IPS-20b (cell line): Measurements from ENCODE around the gene WFIKKN1.

Experiments
- H3K27ac ChIP-seq: one replicate; pipeline ENCODE4 v1.5.1; 2013; ENCODE audit warnings: low read length
- H3K27me3 ChIP-seq: 2 replicates; pipeline ENCODE4 v1.6.1; 2013; ENCODE audit warnings: mild to moderate bottlenecking, low read length, inconsistent platforms; ENCODE audit not compliant: insufficient read depth
- H3K36me3 ChIP-seq: 2 replicates; pipeline ENCODE4 v1.6.1; 2013; ENCODE audit warnings: low read depth, mild to moderate bottlenecking, inconsistent platforms, low read length, moderate library complexity; ENCODE audit not compliant: insufficient read depth
- H3K4me1 ChIP-seq: 2 replicates; pipeline ENCODE4 v1.6.1; 2013; ENCODE audit warnings: mild to moderate bottlenecking, control low read depth, inconsistent platforms, low read length, moderate library complexity; ENCODE audit not compliant: insufficient read depth
- H3K4me3 ChIP-seq: 2 replicates; pipeline ENCODE4 v1.5.1; 2013; ENCODE audit warnings: mild to moderate bottlenecking, low read length, inconsistent platforms
- H3K9ac ChIP-seq: 2 replicates; pipeline ENCODE4 v1.6.1; 2013; ENCODE audit warnings: low read depth, mild to moderate bottlenecking, inconsistent platforms, low read length, moderate library complexity
- H3K9me3 ChIP-seq: 2 replicates; pipeline ENCODE4 v1.6.1; 2013; ENCODE audit warnings: mild to moderate bottlenecking, low read depth, low read length, inconsistent platforms; ENCODE audit not compliant: insufficient read depth

WFIKKN1 gene

DNA sequence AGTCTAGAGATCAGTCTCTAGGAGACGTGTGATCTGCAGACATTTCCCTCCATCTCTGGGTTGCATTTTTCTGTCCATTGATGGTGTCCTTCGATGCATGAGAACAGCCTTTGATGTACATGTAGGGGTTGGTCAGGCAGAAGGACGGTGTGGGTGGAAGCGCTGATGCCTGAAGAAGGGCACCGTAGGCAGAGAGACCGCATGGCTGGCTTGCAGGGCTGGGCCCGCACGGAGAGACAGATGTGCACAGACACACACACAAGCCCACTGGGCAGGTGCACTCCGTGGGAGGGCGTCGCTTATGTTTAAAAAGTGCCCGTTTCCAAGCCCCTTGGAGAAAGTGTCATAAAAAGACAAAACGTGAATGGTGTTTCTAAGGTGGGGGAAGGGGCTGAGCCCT lies 15.7 kb upstream of the WFIKKN1 start:
- H3K27ac ChIP-seq = no peak overlapping the region
- H3K4me1 ChIP-seq = no peaks in the 10 kb centered on the region
- H3K9me3 ChIP-seq = no peaks in the 10 kb centered on the region
- no peak overlapping the region for H3K4me3 ChIP-seq
- no peak overlapping the region for H3K9ac ChIP-seq
- no peaks in the 10 kb centered on the region for H3K36me3 ChIP-seq
- H3K27me3 ChIP-seq = no peaks in the 10 kb centered on the region

DNA sequence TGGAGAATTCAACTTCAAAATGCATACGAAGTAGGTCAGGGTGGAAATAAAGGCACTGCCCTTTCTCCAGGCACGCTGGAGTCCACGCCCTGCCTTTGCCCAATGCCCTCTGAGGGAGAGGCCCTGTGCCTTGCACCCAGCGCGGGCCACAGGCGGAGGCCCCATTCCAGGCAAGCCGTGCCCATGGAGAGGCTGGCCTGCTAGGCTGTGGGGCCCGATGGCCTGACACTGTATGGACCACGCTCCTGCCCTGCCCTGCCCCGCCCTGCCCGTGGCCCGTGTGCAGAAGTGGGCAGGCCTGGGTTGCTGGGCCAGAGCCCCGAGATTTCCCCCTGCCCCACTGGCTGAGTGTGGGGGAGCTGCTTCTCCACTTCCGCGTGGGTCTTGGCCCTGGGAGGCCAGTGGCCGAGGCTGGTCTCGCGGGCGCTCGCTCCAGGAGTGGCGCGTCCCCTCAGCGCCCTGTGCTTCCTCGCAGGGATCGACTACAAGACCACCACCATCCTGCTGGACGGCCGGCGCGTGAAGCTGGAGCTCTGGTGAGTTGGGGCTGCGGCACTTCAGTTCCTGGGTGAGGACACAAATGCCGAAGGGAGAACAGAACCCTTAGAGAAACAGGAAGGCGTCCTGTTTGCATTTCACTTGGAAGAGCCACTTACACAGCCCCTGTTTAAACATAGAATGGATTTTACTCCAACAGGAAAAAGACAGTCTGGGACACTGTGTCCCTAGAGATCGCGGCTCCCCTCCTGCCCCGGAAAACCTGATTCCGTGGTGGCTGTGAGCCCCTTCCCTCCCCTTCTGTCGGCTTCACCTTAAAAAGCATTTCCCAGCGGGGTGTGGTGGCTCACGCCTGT lies 13.8 kb upstream of the WFIKKN1 start:
- no peaks in the 10 kb centered on the region for H3K27me3 ChIP-seq
- no peaks in the 10 kb centered on the region for H3K4me1 ChIP-seq
- H3K9me3 ChIP-seq = no peaks in the 10 kb centered on the region
- no peak overlapping the region for H3K27ac ChIP-seq
- no peak overlapping the region for H3K9ac ChIP-seq
- no peak overlapping the region for H3K4me3 ChIP-seq
- H3K36me3 ChIP-seq = no peaks in the 10 kb centered on the region

DNA sequence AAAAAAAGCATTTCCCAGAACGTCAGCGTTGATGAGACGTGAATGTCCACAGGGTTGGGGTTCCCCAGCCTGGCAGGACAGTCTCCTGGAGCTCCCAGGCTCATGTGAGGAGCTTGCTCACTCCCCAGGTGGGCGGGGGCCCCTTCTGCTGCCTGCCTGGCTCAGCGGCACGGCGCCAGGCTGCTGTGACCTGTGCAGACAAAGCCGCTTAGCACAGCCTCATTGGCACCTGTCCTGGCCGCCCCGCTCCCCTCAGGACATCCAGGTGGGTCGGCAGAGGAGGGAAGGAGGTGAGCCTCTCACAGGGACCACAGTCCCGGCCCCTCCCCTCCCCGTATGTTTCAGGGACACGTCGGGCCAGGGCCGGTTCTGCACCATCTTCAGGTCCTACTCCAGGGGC lies 12.9 kb upstream of the WFIKKN1 start:
- Histone ChIP-seq H3K36me3 (no peaks in the 10 kb centered on the region), H3K4me3 (no peak overlapping the region), H3K27ac (no peak overlapping the region), H3K27me3 (no peaks in the 10 kb centered on the region), H3K9ac (no peak overlapping the region), H3K4me1 (no peaks in the 10 kb centered on the region), H3K9me3 (no peaks in the 10 kb centered on the region)

DNA sequence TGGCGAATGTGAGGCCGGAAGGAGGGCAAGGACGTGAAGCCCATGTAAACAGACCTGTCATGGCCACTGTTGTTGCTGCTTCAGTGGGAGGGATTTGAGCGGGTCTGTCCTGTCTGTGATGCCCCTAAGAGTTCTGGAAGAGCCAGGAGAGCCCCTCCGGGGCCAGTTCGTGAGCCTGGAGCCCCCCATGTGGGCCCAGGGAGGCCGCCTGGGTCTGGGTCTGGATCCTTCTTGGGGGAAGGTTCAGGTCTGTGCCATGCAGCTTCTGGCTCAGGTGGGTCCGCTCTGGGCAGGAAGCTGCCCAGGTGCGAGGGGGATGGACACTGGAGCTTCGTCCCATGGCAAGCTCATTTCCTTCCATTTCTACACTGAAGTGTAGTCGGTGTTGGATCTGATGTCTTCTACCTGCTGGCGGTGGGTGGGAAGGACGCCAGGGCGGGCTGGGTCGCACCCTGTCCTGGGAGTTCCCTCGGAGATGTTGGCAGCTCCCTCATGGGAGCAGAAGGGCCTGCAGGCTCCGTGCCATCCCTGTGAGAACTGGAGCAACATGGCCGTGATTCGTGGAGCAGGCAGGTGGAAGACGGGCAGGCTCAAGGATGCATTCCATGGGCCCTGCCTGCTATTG lies 11.2 kb upstream of the WFIKKN1 start:
- H3K4me1 ChIP-seq = no peaks in the 10 kb centered on the region
- H3K9me3 ChIP-seq = no peaks in the 10 kb centered on the region
- no peak overlapping the region for H3K9ac ChIP-seq
- no peak overlapping the region for H3K27ac ChIP-seq
- no peak overlapping the region for H3K4me3 ChIP-seq
- H3K27me3 ChIP-seq = no peaks in the 10 kb centered on the region
- H3K36me3 ChIP-seq = no peaks in the 10 kb centered on the region

DNA sequence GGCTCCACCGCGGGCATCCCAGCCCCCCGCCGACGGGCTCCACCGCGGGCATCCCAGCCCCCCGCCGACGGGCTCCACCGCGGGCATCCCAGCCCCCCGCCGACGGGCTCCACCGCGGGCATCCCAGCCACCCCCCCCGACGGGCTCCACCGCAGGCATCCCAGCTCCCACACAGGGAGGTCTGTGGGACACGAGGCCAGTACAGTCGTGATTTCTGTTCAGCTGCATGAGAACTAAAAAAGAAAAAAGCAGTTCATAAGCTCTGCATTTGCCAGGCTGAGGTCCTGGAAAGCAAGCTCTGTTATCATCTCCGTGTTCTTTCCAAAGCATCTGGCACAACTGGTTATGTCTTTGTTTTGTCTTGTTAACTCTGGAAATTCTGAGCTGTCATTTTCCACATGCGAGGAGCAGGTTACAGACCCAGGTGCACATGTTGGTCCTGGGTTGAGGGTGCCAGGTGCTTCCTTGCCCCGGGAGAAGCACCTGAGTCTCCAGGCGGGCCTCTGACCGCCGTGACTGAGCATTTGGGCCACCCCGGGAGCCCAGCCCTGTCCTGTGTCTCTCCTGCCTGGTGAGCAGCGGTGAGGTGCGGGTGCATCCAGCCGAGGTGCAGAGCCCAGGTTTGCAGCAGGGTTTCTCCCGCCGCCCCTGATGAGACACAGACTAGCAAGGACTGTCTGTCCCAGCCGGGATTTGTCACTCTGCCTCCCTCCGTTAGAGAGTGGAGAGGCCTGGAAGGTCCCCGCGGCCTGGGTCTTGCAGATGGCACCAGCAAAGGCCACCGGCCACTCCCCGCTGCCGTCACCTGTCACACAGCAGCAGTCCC lies 9.9 kb upstream of the WFIKKN1 start:
- H3K9me3 ChIP-seq = no peaks in the 10 kb centered on the region
- no peaks in the 10 kb centered on the region for H3K36me3 ChIP-seq
- no peaks in the 10 kb centered on the region for H3K27me3 ChIP-seq
- H3K4me1 ChIP-seq = no peaks in the 10 kb centered on the region
- no peak overlapping the region for H3K4me3 ChIP-seq
- no peak overlapping the region for H3K27ac ChIP-seq
- no peak overlapping the region; the same call in 1 of the 2 replicates for H3K9ac ChIP-seq

DNA sequence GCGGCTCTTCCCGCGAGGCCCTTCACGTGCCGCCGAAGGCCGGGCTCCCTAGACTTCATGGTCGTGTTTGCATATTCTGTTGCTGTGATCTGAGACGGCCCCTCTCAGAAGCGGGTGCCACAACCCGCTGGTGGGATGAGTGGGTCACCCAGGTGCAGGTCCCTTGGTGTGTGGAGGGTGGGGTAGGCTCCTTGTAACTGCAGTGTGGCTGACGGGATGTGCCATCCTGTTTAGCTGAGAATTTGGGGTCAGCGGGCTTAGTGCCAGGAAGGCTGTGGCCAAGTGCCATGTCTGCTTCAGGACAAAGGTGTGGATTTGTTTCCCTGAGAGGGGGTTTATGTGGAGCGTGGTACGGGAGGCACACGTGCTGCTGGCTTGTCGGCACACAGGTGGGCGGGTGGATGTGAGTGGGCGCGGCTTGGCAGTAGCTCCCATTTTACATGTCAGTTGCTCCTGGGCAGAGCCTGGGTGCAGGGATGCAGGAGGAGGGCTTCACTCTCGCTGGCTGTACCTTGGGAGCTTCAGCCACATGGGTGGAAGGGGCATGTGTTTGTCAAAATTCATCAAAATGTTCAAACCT lies 9.2 kb upstream of the WFIKKN1 start:
- Histone ChIP-seq H3K9ac (no peak overlapping the region), H3K27me3 (no peaks in the 10 kb centered on the region), H3K9me3 (no peaks in the 10 kb centered on the region), H3K4me3 (no peak overlapping the region), H3K4me1 (no peaks in the 10 kb centered on the region), H3K27ac (no peak overlapping the region), H3K36me3 (no peaks in the 10 kb centered on the region; the same call in 1 of the 2 replicates)

DNA sequence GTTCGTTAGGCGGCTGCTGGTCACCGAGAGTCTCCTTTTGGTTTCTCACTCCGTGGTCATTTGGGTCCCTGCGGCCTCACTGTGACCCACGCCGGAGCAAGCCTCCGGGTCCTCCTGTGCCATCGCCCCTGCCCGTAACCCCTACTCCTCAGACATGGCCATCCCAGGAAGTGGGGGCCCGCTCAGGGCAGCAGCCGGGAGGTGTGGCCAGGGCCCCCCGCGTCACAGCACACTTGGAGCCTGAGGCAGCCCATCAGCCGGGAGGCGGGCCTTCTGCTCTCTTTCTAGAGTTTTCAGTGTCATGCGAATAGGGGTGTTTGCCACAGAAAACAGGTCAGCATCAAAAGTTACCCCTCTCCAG lies 7.9 kb upstream of the WFIKKN1 start:
- Histone ChIP-seq H3K27ac (no peak overlapping the region), H3K9ac (no peak overlapping the region), H3K36me3 (no peaks in the 10 kb centered on the region; the same call in 1 of the 2 replicates), H3K4me1 (no peaks in the 10 kb centered on the region), H3K27me3 (no peaks in the 10 kb centered on the region), H3K4me3 (no peak overlapping the region), H3K9me3 (no peaks in the 10 kb centered on the region)

DNA sequence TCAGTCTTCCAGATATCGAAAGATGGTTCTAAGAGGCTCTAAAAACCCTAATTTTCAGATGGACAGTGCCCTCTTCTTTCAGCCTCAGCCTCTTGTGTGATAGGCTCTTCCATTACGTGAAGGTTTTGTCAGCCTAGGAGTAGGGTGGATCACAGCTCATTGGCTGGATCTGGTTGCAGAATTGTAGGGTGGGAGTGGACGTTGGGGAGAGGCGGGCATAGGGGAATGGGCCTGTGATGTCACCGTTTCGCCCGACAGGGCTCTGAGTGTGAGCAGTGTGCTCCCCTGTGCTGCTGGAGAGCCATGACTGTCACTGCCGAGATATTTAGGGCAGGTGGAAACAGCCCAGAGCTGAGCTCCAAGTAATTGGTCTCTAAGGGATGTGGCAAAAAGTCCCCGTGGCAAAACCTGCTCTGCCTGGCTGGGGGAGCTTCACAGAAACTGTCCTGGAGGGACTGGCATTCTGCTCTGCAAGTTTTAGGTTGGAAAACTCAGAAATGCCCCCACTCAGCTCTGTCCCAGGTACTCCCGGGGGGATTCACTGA lies 6.2 kb upstream of the WFIKKN1 start:
- H3K36me3 ChIP-seq = no peaks in the 10 kb centered on the region; the same call in 1 of the 2 replicates
- H3K4me1 ChIP-seq = peaks cover 6% of the 10 kb centered on the region; the same call in 1 of the 2 replicates
- no peak overlapping the region for H3K9ac ChIP-seq
- no peak overlapping the region for H3K27ac ChIP-seq
- no peak overlapping the region for H3K4me3 ChIP-seq
- H3K27me3 ChIP-seq = no peaks in the 10 kb centered on the region
- H3K9me3 ChIP-seq = no peaks in the 10 kb centered on the region

DNA sequence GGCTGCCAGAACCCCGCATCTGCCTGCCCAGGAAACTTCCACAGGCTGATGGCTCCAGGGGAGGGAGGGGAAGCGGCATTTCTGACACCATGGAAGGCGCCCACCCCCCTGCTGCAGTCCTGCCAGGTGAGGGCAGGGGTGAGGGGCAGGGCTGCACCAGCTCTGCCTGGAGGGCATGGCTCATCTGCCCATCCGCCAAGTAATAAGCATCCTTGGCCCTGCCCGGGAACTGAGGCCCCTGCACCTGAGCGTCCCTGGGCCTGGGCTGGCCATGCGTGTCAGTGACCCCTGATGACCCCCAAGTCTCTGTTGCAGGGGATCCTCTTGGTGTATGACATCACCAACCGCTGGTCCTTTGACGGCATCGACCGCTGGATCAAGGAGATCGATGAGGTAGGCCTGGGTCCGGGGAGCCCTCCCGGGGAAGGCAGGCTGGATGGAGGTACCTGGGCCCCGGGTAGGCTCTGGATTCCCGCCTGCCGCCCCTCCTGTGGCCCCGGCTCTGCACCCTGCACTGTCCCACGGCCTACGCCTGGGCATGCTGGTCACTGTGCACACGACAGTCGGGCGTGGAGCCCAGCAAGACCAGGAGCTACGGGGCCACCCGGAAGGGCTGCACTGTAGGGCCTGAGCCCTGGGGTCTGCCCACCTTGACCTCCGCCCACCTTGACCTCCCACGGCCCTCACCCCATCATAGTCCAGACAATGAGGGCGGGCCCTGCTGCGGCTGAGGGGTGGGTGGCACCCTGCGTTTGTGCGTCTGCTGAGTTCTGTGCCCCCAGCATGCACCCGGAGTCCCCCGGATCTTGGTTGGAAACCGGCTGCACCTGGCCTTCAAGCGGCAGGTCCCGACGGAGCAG lies 5.4 kb upstream of the WFIKKN1 start:
- H3K9ac ChIP-seq = no peak overlapping the region
- peaks cover 10% of the 10 kb centered on the region; the same call in 1 of the 2 replicates for H3K4me1 ChIP-seq

DNA sequence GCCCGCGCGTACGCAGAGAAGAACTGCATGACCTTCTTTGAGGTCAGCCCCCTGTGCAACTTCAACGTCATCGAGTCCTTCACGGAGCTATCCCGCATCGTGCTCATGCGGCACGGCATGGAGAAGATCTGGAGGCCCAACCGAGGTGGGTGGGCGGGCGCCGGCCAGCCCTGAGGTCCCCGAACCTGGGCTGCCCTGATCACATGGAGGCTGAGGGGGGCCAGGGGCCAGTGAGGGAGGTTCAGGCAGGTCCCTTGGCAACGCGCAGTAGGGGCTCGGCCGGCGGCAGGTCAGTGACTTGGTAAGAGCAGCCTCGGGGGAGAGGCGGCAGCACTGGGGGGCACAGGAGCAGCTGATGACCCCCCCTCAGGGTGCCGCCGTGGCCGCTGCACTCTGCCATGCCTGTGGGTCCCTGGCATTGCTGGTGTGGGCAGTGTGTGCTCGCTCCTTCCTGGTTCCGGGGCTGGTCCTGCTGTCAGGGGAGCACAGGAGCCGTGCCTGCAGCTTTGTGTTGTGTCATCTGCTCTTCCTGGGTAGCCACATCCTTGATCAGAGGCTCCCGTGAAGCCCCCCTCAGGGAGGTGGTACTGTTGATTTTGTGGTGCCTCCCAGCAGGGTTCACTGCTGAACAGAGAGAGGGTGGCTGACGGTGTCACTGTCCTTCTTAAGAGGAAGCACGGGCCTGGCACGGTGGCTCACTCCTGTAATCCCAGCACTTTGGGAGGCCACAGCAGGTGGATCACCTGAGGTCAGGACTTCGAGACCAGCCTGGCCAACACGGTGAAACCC lies 4.6 kb upstream of the WFIKKN1 start:
- Histone ChIP-seq H3K36me3 (no peaks in the 10 kb centered on the region; the same call in 1 of the 2 replicates), H3K4me1 (peaks cover 12% of the 10 kb centered on the region; the same call in 1 of the 2 replicates), H3K27ac (no peak overlapping the region), H3K9ac (no peak overlapping the region), H3K27me3 (no peaks in the 10 kb centered on the region), H3K9me3 (no peaks in the 10 kb centered on the region), H3K4me3 (no peak overlapping the region)

More for the DNA sequence above, 5.4 kb upstream of the WFIKKN1 start:
- no peaks in the 10 kb centered on the region for H3K9me3 ChIP-seq
- H3K4me3 ChIP-seq = no peak overlapping the region
- no peaks in the 10 kb centered on the region for H3K27me3 ChIP-seq
- no peak overlapping the region for H3K27ac ChIP-seq
- no peaks in the 10 kb centered on the region; the same call in 1 of the 2 replicates for H3K36me3 ChIP-seq
